SU-DHL-6 (cell line): Measurements from ENCODE around the gene NUP62.

Source experiments
- EZH2phosphoT487 ChIP-seq: fragments of 200-600 bp; sonication (generic), shearing (Covaris generic); conservative IDR thresholded peaks from 2 replicates; pipeline ENCODE4 v1.6.1; 2018; ENCODE audit warnings: mild to moderate bottlenecking, antibody characterized with exemption, low read length, moderate library complexity, mixed read lengths
- TF ChIP-seq, protein P1 (sequence below): fragments of 200-600 bp; sonication (generic); IDR thresholded peaks from one replicate; pipeline ENCODE4 v1.5.1; 2017; ENCODE audit warnings: antibody characterized with exemption, mild to moderate bottlenecking, low read length, moderate library complexity; ENCODE audit not compliant: insufficient read depth, poor library complexity, severe bottlenecking

DNA sequence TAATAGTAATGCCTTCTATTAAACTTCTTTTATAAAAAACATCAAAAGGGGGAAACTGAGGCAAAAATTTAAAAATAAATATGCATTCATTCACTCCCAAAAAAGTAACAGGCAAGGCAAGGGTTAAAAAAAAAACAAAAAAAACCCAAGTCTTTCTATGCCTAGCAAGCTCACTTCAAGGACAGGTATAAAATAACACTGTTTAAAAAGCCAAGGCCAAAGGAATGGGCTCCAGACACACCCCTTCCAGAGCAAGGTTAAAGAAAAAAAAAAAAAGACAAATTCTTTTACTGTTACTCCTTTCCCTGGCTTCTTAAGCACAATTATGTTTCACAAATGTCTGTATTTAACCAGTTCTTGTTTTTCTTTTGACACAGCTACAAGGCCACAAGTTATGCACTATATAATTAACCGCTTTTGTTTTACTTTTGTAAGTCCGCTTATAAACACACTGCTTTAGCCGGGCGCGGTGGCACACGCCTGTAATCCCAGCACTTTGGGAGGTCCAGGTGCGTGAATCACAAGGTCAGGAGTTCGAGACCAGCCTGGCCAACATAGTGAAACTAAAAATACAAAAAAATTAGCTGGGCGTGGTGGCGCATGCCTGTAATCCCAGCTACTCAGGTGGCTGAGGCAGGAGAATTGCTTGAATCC, 28.1 kb upstream of the NUP62 start:
- TF ChIP-seq, protein P1, sequence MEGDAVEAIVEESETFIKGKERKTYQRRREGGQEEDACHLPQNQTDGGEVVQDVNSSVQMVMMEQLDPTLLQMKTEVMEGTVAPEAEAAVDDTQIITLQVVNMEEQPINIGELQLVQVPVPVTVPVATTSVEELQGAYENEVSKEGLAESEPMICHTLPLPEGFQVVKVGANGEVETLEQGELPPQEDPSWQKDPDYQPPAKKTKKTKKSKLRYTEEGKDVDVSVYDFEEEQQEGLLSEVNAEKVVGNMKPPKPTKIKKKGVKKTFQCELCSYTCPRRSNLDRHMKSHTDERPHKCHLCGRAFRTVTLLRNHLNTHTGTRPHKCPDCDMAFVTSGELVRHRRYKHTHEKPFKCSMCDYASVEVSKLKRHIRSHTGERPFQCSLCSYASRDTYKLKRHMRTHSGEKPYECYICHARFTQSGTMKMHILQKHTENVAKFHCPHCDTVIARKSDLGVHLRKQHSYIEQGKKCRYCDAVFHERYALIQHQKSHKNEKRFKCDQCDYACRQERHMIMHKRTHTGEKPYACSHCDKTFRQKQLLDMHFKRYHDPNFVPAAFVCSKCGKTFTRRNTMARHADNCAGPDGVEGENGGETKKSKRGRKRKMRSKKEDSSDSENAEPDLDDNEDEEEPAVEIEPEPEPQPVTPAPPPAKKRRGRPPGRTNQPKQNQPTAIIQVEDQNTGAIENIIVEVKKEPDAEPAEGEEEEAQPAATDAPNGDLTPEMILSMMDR = no peak
- no peak for TF ChIP-seq EZH2phosphoT487
